RPMI7951 (cell line): ENCODE measurements around the gene TANGO2. TPM values are rescaled to one million over a fixed set of nuclear protein-coding genes. Genes with fewer than 3 reads are reported as not detected.

Experiments
- DNase-seq: peaks from one replicate; pipeline ENCODE4 v3.0.0-alpha.2; 2012; ENCODE audit warnings: low read depth
- total RNA-seq: library from RNA; depleted of rRNA; stranded (reverse); fragments of >200 nt; shearing (Covaris generic); gene quantifications from 2 replicates; pipeline ENCODE4 v1.2.3, GENCODE V29; 2014

Gene TANGO2
- total RNA-seq, 1 experiment from 2014 or later = 14.9 TPM

DNA sequence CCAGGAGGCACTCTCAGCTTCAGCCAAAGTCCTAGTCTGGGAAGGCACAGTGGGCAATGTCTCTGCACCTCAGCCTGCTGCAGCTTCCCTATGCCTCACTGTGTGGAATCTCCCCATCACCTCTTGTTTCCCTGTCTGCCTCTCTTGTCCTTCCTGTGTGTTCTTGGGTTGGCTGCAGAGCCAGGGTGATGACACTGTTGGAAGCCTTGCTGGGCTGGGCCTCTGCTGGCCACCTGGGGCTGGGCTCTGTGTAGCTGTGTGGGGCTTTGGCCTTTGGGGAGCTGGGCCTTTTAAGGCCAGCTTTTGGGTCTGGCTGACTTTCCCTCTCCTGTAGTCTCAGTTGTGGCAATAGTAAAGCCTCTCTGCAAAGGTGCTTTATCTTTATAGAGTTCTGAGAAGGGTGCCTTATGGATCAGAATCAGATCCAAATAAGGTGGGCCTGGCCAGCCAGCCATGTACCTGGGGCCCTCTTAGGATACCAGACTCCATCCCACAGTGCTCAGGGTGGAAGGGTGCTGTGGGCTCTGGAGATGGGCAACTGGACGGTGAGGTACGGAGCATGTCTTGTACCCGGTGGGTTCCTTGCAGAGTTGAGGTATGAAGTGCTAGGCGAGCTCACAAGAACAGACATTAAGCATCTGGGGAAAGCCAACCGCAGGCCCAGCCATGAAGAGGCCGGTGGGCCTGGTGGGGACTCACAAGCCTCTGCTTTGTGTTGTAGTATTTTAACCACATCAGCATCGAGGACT lies 84.7 kb downstream of the TANGO2 start:
- DNase-seq = no peak

DNA sequence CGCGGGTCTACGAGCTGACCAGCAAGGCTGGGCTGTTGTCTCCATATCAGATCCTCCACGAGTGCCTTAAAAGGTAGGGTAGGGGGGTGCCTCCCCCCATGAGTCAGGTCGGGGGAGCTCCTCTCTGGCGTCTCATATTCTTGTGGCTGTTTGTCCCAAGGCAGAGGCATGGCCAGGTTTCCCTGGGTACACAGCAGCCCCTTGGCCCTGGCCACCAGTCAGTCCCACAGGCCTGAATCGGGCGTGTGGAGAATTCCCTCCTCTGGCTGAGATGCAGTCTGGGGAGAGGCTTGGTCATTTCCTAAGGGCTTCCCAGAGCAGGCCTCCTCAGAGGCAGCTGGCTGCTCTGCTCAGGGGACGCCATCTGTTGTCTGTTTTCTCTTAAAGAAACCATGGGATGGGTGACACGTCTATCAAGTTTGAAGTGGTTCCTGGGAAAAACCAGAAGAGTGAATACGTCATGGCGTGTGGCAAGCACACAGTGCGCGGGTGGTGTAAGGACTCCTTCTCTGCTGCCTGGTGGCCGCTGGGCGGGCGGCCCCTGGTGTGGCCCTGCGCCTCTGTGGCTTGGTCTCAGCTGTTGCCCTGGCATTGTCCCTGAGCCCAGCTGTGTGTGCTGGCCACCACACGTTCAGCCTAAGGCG lies 85.4 kb downstream of the TANGO2 start:
- DNase-seq = no peak

DNA sequence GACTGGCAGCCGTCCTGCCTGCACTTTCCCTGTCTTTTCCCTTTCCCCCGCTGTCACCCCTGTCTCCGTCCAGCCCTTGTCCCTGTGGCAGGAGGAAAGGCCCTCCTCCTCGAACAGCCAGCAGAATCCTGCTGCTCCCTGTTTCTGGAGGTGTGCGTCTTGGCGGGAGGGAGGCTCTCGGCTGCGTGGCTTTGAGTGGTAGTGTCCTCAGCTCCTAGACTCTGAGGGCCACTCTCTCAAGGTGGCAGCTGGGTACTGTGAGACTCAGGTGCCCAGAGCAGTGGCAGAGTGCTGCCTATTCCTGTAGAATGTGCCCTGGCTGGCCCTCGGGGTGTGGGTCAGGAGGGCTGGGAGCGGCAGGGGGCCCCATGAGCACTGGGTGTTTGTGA lies 85.9 kb downstream of the TANGO2 start:
- DNase-seq = no peak

DNA sequence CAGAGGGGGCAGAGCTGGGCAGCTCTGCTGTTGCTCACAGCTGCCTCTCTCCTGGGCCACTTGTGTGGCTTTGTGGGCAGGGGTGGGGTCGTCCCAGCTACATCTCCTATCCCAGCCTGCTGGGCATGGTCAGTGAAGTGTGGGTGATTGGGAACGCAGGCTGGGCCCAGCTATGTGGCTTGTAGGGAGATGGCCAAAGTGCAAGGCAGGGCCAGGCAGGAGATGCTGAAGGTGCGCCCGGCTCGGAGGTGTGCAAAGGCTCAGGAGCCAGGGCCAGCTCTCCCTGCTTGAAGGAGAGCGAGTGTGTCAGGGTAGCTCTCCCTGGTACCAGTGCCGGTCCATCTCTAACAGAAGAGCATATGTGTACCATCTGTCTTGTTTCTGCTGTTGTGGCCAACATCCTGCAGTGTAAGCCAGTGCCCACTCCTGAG lies 86.6 kb downstream of the TANGO2 start:
- no peak for DNase-seq

DNA sequence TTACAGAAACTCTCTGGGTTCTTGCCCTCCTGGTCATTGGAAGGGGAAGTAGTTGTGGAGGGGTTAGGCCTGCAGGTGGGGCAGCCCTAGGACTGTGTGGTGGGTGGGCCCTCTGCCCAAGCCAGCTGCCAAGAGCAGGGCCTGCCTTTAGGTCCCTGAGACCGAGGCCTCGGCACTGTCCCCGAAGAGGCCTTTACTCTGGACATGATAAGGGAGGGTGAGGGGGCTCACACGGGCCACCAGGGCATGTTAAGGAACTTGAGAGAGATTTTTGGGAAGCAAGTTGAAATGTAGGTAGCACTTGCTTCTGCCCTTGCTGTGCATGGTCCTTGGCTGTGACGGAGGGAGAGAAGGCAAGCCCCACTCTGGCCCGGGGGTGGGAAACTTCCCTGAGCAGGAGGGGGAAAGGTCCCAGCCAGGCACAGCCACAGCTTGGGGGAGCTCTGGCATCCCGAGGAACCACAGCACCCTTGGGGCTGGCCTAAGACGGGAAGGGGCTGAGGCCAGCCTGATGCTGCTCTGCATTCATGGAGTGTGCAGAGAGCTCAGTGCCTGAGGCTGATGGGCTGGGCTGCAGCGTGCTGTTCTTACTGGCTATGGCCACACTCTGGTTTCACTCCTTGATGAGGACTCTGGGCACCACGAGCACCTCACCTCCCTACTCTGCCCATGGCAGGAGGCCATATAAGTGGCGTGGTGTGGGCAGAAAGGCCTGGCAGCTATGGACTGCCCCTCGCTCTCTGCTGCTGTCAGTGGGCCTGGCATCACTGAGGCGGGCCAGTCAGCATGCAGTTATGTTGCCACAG lies 87.2 kb downstream of the TANGO2 start:
- DNase-seq = no peak

DNA sequence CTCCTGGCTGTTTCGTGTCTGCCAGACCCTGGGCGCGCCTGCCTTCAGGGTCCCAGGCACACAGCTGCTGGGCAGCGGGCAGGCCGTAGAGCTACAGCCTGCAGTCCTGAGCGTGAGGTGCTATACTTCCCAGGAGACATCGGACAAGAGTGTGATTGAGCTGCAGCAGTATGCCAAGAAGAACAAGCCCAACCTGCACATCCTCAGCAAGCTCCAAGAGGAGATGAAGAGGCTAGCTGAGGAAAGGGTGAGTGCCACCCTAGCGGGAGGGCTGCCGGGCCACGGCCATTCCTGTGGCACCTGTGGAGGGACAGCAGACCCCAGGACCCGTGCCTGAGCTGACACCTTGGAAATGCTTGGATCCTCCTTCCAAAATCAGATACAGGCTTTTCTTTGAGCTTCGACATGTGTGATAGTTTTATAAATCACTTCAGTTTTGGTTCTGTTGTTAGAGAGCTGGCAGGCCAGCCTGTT lies 87.9 kb downstream of the TANGO2 start:
- DNase-seq = no peak

DNA sequence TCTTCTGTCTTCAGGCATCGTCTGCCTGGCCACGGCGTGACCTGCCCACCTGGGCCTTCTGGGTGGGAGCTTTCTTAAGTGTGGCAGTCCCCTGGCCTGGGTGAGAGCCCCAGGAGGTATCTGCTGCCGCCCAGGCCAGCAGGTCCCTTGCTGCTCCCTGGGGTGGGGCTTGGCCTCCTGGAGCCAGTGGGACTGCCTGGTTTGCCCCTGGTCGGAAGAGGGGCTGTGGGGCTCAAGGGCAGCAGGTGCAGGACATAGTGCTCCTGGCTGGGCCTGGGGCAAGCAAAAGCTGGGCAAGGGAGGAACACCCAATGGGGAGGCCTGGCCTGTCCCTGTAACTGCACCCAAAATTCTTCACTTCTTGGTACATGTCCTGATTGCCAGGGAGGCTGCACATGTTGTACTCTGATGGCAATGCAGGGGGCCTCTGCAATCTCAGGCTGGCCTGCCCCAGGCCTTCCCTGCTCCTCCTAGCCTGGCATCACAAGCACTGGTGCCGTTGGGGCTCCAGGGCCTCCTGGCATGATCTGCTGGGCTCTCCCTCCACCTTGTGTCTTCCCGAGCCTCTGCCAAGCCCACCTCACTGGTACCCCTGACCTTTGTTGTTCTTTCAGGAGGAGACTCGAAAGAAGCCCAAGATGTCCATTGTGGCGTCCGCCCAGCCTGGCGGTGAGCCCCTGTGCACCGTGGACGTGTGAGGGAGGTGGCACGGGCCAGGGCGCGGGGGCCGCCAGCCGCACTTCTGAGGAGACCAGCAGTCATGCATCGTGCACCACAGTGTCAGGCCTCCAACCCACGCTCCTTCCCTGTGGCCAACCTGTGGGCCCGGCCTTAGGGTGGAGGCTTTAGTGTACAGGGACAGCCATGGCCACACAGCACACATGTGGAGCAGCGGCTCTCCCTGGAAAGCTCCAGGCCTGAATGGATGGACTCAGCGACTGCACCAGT lies 88.8 kb downstream of the TANGO2 start:
- no peak for DNase-seq

DNA sequence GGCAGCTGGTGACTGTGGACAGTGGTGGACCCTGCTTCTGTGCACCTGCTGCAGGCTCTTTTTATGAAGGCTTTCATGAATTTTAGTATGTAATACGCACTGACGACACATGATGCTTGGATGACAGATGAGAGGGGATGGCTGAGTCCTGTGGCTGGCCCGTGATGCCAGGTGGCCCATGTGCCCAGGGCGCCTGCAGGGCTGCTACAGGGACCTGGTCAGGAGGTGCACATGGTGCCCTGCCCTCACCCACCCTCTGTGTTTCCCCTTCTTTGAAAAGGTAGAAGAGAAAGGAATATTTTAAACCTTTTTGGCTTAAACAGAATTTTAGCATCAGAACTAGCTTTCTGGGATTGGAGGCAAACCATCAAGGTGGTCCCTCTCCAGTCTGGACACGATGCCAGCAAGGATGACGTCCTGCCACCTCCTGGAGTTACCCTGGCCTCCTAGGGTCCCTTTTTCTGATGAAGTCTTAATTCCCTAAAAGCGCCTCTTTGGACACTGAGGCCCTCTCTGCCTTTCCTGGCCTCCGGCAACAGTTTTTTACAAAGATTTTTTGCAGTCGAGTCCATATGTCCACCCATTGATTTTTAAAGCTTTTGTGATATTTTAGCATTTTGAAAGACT lies 89.6 kb downstream of the TANGO2 start:
- DNase-seq = no peak

DNA sequence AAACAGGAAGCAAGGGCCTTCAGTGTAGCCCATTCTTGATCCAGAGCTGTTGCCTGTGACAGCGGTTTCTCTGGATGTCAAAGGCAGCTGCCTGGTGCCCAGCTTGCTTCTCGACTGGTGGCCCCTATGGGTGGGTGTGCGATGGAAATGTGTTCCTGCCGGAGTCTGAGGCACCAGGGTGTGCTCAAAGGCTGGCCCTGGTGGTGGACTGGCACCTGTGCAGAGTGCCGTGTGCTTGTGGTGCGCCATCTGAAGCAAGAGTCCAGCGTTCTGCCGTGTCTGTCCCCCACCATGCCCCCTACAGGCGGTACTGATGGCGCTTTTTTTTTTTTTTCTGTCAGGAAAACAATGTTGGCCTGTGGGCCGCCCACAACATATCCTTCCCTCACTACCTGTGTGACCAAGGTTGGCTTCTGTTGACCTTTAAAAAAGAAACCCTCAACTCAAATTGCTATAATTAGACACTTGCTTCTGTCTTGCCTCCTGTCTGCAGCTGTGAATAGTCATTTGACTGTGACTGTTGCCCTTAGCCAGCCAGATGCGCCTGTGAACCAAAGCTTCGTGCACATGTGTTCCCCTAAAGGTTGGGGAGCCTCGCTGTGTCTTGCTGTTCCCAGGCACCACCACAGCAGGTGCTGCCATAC lies 90.3 kb downstream of the TANGO2 start:
- DNase-seq = no peak

DNA sequence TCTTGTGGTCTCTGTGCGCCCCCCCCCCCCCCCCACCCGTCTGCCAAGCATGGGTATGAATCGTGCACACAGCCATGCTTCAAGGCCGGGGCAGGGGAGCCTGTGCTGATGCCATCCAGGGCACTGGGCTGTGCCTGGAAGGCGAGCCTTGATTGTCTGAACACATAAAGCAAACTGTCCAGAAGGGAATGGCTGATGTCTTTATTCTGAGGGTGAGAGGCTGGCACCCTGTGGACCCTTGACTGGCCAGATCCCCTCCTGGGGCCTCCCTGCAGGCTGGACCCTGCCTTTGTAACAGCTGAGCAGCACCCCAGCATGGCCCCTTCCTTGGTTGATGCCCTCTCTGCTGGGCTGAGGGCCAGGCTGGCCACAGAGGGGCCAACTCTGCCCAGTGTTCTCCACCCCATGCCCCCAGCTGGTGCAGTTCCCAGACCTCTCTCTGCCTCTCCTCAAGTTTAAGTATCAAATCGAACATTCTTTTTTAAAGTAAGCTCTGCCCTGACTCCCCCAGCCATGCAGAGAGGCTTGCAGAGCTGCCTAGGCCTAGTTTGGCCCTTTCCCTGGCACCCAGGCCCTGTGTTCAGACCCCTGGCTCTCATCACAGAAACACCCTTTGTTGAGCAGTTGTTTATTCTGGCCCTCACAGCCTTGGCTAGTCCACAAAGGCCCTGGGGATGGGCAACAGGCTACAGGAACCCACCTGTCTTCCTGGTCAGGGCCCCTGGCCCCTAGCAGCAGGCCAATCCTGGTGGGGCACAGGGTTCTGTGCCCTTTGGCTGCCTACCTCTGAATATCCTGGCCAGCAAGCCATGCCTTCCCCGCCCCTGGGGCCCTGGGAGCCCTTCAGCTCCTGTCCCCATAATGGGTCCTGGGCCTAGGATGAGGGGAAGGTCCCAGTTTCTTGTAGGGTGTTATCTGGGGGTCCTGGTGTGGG lies 91.0 kb downstream of the TANGO2 start:
- DNase-seq = no peak

DNA sequence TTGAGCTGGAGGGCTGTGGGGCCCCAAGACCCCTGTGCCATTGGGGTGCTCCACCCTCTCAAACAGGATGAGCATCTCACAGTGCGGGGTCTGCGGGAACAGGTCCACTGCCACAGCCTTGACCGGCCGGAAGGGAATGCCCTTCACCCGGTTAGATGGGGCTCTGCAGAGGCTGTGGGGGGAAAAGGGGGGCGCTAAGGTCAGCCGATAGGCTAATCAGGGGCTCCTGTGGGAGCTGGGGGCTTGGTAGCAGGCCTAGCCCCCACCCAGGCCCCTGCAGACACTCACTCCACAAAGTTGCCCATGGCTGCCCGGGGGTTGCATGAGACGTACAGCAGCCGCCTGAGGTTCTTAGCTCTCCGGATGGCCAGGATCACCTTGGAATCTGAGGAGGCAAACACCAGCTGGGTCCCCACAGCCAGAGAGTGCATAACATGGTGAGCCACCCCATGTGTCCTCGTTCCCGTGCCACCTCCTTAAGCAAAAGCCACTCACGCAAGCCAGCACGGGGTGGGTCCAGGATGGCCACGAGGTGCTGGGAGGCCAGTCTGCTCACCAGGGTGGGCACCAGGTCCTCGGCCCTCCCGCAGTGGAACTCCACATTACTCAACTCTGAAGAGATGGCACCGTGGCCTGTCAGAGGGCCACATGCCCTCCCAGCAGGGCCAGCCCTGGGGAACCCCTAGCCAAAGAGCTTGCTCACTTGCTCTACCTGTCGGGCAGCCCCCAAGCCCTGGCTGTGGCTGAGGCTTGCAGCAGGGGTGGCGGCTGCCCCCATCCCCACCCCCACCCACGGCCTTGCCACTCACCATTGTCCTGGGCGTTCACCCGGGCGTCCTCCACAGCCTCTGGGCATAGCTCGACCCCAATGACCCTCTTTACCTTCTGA lies 92.0 kb downstream of the TANGO2 start:
- no peak for DNase-seq

DNA sequence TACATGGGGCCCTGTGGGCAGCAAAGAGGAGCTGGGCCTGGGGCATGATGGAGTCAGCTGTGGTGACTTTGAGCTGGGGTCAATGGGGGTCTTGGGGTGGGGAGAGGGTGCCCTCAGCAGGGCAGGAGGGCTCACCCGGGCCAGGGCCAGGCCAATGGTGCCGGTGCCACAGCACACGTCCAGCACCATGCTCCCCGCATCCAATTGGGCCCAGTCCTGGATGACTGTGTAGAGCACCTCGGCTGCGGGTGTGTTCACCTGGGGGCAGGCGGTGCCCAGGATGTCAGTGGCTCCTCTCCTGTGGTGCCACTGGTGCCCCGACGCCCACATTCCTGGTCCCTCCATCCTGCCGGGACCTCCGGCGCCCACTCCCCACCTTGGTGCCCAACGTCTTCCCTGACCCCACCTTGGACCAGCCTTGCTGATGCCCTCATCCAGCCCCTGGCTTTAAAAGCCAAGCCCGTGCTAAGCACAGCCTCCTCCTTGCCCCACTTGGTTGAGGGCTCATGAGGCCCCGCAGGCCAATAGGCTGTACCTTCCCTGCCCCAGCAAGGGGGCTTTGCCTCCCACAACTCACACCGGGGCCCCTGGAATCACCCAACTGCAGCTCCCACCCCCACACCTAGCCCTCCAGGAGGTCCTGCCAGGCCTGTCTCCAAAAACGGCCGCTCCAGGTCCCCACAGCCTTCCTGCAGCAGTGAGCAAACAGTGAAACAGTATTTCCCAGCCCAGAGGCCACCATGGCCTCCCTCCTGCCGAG lies 92.8 kb downstream of the TANGO2 start:
- no peak for DNase-seq

DNA sequence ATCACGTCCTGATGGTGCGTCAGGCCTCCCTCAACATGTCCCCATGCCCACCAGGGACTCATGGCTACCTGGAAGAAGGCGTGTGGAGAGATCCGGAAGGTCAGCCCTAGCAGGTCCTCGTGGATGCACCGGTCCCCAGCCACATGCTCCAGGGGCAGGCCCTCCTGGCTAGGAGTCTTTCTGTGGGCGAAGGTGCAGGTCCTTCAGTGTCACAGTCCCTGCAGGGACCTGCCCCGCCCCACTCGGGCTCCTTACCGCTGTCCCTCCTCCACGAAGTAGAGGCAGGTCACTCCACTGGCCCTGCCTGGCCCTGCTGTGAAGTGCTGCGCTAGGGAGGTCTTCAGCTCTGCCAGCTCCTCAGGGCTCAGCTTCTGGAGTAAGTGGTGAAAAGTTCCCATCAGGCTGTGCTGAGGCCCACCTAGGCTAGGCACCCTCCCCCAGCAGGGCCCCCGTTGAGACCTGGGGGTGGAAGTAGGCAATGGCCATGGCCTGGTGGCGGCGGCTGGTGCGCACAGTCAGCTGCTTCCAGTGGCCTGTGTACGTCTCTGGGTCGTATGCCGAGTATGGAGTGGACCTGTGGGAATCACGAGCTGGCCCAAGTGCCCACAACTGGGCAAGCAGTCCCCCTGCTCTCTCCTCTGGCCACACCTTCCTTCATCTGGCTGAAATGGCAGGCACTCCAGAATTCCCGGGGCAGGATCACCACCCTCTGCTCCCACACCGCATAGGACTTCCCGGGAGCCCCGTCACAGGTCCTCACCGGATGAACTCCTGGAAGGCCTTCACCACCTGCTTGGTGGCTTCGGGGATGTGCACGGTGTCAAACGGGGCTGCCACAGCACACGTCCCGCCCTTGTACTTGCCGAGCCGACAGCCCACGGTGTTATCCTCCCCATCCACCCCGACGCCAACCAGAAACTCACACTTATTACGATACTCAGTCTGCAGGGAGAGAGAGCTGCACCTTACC lies 93.9 kb downstream of the TANGO2 start:
- DNase-seq = no peak

DNA sequence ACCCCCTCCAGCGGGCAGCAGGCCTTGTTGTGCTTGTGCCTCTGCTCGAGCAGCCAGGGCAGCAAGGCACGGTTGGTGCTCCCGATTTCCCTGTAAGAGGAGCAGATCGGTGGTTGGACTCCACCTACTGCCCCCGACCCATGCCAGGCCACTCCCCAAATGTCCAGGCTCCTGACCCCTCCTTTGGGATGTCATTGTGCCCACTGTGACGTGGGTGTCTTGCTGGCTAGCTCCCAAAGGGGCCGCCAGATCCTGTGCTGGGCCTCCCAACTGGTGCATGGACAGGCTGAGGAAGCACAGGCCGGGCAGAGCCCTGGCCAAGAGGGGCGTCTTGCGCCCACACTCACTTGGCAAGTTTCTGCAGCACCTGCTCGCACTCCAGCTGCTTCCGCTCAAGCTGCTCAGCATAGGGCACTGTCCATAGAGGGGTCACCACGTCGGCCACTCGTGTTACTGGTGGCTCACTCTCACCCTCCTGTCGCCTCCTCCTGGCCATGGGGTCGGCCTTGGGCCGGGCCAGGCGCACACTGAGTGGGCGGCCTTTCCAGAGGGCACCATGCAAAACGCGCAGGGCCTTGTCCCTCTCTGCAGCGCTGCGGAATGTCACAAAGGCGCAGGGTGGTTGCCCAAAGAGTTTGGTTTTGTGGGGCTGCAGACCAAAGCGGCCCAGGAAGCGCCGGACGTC lies 94.9 kb downstream of the TANGO2 start, which contains the start of gene RANBP1:
Gene RANBP1, plus strand, starts transcription at position 414 of the 685 bp plus-strand sequence. Its CDS starts 81 bp downstream, at position 495.
- no peak for DNase-seq

DNA sequence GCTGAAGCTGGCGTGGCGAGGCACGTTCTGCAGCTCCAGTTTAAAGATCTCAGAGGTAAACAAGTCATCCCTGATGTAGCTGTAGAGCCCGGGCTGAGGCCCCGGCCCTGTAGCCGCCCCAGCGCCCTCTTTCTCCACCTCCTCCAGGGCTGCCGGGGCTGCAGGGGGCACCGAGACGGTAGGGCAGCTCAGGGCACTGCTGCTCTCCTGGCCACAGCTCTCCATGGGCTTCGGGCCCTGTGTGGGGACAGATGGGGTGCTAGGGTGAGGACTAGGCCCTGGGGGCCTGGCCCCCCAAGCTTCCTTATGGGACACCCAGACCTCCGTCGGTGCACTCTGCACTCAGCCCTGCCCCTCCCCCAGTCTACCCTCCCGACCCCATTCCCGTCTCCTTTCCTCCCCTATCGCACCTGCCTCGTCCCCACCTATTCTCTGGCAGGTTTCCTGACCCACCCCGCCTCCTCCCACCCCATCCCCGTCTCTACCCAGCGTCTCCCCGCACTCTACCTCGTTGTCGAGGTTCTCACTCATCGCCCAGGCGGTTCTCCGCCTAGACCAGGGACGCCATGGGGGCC lies 95.6 kb downstream of the TANGO2 start:
- no peak for DNase-seq
